ENCODE results near the gene EMP3. TPM values are rescaled to one million over a fixed set of nuclear protein-coding genes. Genes with fewer than 3 reads are reported as not detected.

The EMP3 gene
- total and polyA plus RNA-seq, 2 experiments from 2014 or later = 68.4 to 381 TPM

DNA sequence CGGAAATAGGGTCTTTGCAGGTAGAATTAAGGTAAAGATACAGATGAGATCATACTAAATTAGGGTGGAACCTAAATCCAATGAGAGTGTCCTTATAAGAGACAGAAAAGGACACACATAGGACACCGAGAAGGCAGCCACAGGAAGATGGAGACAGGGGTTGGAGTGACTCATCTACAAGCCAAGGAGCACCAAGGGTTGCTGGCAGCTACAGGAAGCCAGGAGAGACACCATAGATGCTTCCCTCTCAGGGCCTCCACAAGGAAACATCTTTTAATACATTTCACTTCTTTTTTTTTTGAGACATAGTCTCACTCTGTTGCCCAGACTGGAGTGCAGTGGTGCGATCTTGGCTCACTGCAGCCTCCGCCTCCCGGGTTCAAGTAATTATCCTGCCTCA, 28.3 kb downstream of the EMP3 start:
- Histone ChIP-seq H3K4me3 (no peak overlapping the region), H3K36me3 (replicated peaks; ENCODE audit: insufficient read depth, low read depth) (no peaks in the 10 kb centered on the region), H3K9me2 (replicated peaks; ENCODE audit: insufficient read depth) (no peaks in the 10 kb centered on the region), H3K4me1 (ENCODE audit: insufficient read depth) (peaks cover 3% of the 10 kb centered on the region), H2AFZ (no peak overlapping the region), H3K79me2 (no peaks in the 10 kb centered on the region), H3K27me3 (no peaks in the 10 kb centered on the region), H3K4me2 (no peak overlapping the region), H3K9me3 (ENCODE audit: low read depth) (no peaks in the 10 kb centered on the region), H4K20me1 (ENCODE audit: insufficient read depth, poor library complexity, severe bottlenecking) (no peaks in the 10 kb centered on the region), H3K27ac (no peak overlapping the region)
- WGBS (ENCODE audit: low lambda C conversion rate, missing lambda C conversion rate) = 95% methylated on average over 5 of the region's 5 CpGs
- no peak for DNase-seq (ENCODE audit: low spot score)
- TF ChIP-seq, protein P1, sequence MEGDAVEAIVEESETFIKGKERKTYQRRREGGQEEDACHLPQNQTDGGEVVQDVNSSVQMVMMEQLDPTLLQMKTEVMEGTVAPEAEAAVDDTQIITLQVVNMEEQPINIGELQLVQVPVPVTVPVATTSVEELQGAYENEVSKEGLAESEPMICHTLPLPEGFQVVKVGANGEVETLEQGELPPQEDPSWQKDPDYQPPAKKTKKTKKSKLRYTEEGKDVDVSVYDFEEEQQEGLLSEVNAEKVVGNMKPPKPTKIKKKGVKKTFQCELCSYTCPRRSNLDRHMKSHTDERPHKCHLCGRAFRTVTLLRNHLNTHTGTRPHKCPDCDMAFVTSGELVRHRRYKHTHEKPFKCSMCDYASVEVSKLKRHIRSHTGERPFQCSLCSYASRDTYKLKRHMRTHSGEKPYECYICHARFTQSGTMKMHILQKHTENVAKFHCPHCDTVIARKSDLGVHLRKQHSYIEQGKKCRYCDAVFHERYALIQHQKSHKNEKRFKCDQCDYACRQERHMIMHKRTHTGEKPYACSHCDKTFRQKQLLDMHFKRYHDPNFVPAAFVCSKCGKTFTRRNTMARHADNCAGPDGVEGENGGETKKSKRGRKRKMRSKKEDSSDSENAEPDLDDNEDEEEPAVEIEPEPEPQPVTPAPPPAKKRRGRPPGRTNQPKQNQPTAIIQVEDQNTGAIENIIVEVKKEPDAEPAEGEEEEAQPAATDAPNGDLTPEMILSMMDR (IDR thresholded peaks at IDR 0.05; ENCODE audit: poor library complexity) = no peak
- TF ChIP-seq EZH2phosphoT487 (IDR thresholded peaks at IDR 0.05; ENCODE audit: low read depth, severe bottlenecking, unreplicated experiment) (no peak), EZH2 (IDR thresholded peaks at IDR 0.05; ENCODE audit: borderline replicate concordance) (no peak)

GRCh38 chr19:48354332-48354992, 29.1 kb downstream of the EMP3 start:
- WGBS (ENCODE audit: low lambda C conversion rate, missing lambda C conversion rate) = 77% methylated on average over 15 of the region's 15 CpGs
- no peaks in the 10 kb centered on the region for H3K36me3 ChIP-seq (replicated peaks; ENCODE audit: insufficient read depth, low read depth)
- peaks cover 3% of the 10 kb centered on the region for H3K4me1 ChIP-seq (ENCODE audit: insufficient read depth)
- no peaks in the 10 kb centered on the region for H4K20me1 ChIP-seq (ENCODE audit: insufficient read depth, poor library complexity, severe bottlenecking)
- no peak overlapping the region for H2AFZ ChIP-seq
- no peaks in the 10 kb centered on the region for H3K27me3 ChIP-seq
- H3K9me2 ChIP-seq (replicated peaks; ENCODE audit: insufficient read depth) = no peaks in the 10 kb centered on the region
- DNase-seq (ENCODE audit: low spot score) = peak; percentile 56
- no peaks in the 10 kb centered on the region for H3K79me2 ChIP-seq
- no peak overlapping the region for H3K4me2 ChIP-seq
- H3K27ac ChIP-seq = peak overlapping the region; percentile 63
- H3K4me3 ChIP-seq = no peak overlapping the region
- no peaks in the 10 kb centered on the region for H3K9me3 ChIP-seq (ENCODE audit: low read depth)
- no peak for TF ChIP-seq EZH2phosphoT487 (IDR thresholded peaks at IDR 0.05; ENCODE audit: low read depth, severe bottlenecking, unreplicated experiment)
- TF ChIP-seq EZH2 (IDR thresholded peaks at IDR 0.05; ENCODE audit: borderline replicate concordance) = no peak
- TF ChIP-seq, protein P1 (IDR thresholded peaks at IDR 0.05; ENCODE audit: poor library complexity) = no peak

DNA sequence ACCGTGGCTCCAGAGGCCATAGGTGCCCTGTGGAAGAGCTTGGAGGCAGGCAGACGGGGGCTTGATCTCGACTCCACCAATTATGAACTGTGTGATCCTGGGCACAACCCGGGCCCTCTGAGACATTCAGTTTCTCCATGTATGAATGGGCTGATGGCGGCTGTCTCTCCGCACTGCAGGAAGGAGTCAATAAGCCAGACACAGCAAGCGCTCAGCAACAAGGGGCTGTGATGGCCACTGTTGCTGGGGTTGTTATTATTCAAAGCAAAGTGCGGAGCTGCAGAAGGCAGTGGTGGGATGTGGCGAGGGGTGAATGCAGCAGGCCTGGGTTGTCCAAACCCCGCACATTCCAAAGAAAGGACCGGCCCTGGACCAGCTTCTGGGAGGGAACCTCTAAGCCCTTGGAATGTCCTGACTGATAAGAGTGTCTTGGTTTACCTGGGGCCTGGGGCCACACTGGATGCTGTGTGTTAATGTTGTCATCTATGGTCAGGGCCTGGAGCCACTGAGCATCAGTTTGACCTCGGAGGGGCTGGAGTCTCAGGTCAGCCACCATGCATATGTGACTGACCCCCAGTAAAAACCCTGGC, 30.1 kb downstream of the EMP3 start:
- Histone ChIP-seq H3K9me3 (ENCODE audit: low read depth) (no peaks in the 10 kb centered on the region), H3K36me3 (replicated peaks; ENCODE audit: insufficient read depth, low read depth) (no peaks in the 10 kb centered on the region), H3K4me1 (ENCODE audit: insufficient read depth) (peaks cover 3% of the 10 kb centered on the region), H3K27ac (peak overlapping the region; percentile 63), H3K9me2 (replicated peaks; ENCODE audit: insufficient read depth) (no peaks in the 10 kb centered on the region), H3K27me3 (no peaks in the 10 kb centered on the region), H3K4me3 (no peak overlapping the region), H3K79me2 (no peaks in the 10 kb centered on the region), H2AFZ (no peak overlapping the region), H4K20me1 (ENCODE audit: insufficient read depth, poor library complexity, severe bottlenecking) (no peaks in the 10 kb centered on the region), H3K4me2 (no peak overlapping the region)
- 73% methylated on average over 12 of the region's 12 CpGs for WGBS (ENCODE audit: low lambda C conversion rate, missing lambda C conversion rate)
- DNase-seq (ENCODE audit: low spot score) = no peak
- TF ChIP-seq EZH2 (IDR thresholded peaks at IDR 0.05; ENCODE audit: borderline replicate concordance) (no peak), EZH2phosphoT487 (IDR thresholded peaks at IDR 0.05; ENCODE audit: low read depth, severe bottlenecking, unreplicated experiment) (no peak)
- TF ChIP-seq, protein P1 (IDR thresholded peaks at IDR 0.05; ENCODE audit: poor library complexity) = no peak
